ENCODE results near the gene EID1.
"Not testable (repeated sequence)": the region's sequence is repeated elsewhere in the genome, so short reads cannot be mapped to it uniquely, and the experiment has no call there.

EID1 gene

DNA sequence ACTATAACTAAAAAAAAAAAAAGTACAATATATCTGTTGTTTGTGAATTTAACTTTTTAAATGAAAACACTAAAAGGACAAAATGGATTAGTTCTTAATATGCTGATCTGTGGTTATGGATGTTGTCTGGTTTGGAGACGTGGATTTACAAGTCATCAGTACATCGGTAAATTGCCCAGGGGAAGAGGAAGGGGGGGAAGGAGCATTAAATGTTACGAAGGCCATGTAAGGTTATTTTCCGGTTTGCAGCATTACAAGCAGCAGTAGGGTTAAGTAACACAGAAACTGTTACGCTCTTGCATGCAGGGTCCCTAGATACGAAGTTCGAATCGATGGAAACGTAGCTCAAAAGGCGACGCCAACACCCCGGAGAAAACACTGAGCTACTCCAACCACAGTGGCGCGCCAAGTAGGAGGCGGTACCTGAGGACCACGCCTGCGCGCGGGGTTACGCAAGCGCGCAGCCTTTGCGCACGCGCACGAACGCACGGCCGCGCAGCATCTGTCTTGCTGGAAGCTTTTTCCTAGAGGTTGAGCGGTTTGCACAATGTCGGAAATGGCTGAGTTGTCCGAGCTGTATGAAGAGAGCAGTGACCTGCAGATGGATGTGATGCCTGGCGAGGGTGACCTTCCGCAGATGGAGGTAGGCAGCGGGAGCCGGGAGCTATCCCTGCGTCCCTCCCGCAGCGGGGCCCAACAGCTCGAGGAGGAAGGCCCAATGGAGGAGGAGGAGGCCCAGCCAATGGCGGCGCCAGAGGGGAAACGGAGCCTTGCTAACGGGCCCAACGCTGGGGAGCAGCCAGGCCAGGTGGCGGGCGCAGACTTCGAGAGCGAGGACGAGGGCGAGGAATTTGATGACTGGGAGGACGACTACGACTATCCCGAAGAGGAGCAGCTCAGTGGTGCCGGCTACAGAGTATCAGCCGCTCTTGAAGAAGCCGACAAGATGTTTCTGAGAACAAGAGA, at the start of gene EID1:
Gene EID1, plus strand, starts transcription at position 505 of the 966 bp plus-strand sequence. Its CDS starts 43 bp downstream, at position 548.
- no peak for FAIRE-seq

DNA sequence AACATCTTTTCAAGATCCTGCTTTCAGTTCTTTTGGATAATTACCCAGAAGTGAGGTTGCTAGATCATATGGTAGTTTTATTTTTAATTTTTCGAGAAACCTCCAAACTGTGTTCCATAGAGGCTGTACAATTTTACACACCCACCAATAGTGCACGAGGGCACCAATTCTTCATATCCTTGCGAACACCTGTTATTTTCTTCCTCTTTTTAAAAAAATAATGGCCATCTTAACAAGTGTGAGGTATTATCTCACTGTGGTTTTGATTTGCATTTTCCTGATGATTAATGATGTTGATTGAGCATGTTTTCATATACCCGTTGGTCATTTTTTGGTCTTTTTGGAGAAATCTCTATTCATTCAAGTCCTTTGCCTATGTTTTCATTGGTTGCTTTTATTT, 49.5 kb upstream of the EID1 start:
- DNase-seq (ENCODE audit: low spot score) (no peak), FAIRE-seq (no peak)

More for the DNA sequence above, at the start of gene EID1:
- peak; percentile 88 for DNase-seq (ENCODE audit: low spot score)

- no peak for DNase-seq (ENCODE audit: low spot score)
- FAIRE-seq, result no peak
These were observed 49.0 kb upstream of the EID1 start for GRCh38 chr15:48828906-48829305.

- DNase-seq (ENCODE audit: low spot score) (no peak), FAIRE-seq (no peak)
These were observed 45.3 kb upstream of the EID1 start for GRCh38 chr15:48832648-48833047.

GRCh38 chr15:48833526-48834239, 44.3 kb upstream of the EID1 start:
- FAIRE-seq (no peak), DNase-seq (ENCODE audit: low spot score) (no peak)

GRCh38 chr15:48834756-48835155, 43.2 kb upstream of the EID1 start:
- no peak for FAIRE-seq
- DNase-seq (ENCODE audit: low spot score), result no peak

DNA sequence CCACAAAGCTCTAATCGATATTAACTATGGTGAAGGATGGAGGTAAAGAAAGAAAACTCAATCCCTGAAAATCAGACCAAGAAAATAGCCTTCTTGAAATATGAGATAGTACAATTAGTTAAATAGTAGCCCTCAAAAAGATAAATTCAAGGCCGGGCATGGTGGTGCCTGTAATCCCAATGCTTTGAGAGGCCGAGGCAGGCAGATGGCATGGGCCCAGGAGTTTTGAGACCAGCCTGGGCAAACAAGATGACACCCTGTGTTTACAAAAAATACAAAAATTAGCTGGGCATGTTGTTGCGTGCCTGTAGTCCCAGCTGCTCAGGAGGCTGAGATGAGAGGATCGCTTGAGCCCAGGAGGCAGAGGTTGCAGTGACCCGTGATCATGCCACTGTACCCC, 35.4 kb upstream of the EID1 start:
- no peak for FAIRE-seq
- DNase-seq (ENCODE audit: low spot score), result no peak

DNA sequence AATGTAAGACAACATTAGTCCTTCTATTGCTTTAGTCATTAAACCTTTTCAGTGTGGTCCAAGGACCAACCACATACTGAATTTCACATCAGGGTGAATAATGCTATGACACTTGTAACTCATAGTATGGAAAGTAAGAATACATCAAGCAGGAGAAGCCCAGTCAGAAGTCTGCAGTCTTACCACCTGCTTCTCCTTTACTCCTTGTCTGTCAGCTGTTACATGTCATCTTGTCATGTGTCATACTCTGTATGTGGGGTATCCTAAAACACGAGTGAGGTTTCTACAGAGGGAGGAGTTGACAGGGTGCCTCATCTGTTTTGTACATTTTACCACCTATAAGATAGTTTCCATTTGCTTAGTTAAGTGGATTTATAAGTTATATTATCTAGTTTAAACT, 32.8 kb upstream of the EID1 start:
- no peak for DNase-seq (ENCODE audit: low spot score)
- FAIRE-seq, result no peak

DNA sequence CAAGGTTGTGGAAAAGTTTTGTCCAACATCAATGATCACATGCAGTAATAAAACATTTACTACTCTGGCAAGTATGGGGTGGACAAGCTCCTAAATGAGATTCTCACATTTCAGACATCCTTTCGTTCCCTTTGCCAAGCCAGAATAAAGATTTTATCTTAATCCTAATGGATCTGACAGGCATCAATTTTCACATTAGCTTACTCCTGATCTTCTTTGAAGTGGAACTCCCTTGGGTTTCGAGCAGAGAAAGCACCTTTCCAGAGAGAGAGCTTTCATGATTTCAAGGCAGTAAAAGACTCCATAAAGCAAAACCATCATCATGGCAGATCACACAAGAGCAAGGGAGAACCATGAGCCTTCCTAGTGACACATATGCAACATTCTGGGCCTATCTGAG, 27.3 kb upstream of the EID1 start:
- no peak for DNase-seq (ENCODE audit: low spot score)
- FAIRE-seq, result no peak

GRCh38 chr15:48851956-48852355, 26.0 kb upstream of the EID1 start:
- FAIRE-seq (no peak), DNase-seq (ENCODE audit: low spot score) (no peak)

DNA sequence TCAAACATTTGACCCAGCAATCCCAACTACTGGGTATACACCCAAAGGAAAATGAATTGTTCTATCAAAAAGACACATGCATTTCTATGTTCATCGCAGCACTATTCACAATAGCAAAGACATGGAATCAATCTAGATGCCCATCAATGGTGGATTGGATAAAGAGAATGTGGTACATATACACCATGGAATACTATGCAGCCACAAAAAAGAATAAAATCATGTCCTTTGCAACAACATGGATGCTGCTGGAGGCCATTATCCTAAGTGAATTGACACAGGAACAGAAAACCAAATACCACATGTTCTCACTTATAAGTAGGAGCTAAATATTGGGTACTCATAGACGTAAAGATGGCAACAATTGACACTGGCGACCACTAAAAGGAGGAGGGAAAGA, 23.5 kb upstream of the EID1 start:
- FAIRE-seq, result not testable (repeated sequence)

GRCh38 chr15:48855501-48856440, 22.2 kb upstream of the EID1 start:
- FAIRE-seq (no peak), DNase-seq (ENCODE audit: low spot score) (peak; percentile 46)

More for the DNA sequence above, 23.5 kb upstream of the EID1 start:
- not testable (repeated sequence) for DNase-seq (ENCODE audit: low spot score)

DNA sequence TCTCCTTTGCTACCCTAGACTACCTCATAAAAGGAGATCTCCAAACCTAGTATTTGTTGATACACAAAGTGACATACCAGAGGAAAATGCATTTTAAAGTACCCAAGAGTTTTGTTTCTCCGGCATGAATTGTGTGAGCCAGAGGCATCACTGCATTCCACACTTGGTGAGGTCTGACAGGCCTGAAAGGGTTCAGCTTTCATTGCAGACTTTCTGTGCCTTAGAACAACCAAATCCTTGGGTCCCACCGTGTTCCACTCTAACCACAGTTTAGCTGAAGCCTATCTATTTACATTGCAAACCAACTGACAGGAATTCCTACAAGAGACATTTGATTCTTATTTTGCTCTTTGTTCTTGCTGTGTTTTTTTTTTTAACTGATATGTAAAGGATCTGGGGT, 21.0 kb upstream of the EID1 start:
- FAIRE-seq, result no peak
- no peak for DNase-seq (ENCODE audit: low spot score)

DNA sequence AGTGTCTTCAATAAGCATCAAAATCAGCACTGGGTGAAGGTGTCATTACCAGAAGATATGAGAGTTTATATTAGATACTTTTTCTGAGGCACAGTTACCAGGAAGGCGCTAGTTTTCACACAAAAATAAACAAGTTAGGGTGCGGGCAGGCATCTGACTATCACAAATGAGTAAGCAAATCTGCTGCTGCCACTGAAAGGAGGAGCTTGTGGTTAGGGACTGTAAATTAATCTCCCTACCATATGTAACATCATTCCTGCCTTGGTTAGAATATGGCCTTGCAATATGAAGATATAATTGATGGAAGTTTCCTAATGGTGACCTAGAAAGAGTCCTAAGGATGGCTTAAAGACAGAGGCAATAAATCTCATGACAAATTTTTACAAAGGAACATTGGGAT, 19.5 kb upstream of the EID1 start:
- DNase-seq (ENCODE audit: low spot score), result no peak
- no peak for FAIRE-seq

DNA sequence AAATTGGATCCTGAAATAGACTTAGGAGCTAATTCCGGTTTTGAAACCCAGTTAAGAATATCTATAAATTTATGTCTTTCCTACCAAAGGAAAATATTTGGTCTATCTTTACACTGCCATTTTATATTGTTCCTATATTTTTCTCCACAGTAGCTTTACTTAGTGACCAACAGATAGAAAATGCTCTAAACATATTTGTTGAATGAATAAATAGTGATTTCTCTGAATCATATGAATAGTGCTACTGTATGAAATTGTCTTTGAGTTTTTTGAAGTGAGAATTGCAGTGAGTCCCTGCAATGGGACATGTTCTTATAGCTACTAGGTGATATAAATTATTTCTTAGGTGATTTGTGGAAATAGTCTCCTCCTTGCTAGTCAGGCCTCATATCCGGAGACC, 18.5 kb upstream of the EID1 start:
- FAIRE-seq, result no peak
- no peak for DNase-seq (ENCODE audit: low spot score)

- FAIRE-seq (no peak), DNase-seq (ENCODE audit: low spot score) (peak; percentile 36)
These were observed 16.0 kb upstream of the EID1 start for GRCh38 chr15:48861813-48862431.

DNA sequence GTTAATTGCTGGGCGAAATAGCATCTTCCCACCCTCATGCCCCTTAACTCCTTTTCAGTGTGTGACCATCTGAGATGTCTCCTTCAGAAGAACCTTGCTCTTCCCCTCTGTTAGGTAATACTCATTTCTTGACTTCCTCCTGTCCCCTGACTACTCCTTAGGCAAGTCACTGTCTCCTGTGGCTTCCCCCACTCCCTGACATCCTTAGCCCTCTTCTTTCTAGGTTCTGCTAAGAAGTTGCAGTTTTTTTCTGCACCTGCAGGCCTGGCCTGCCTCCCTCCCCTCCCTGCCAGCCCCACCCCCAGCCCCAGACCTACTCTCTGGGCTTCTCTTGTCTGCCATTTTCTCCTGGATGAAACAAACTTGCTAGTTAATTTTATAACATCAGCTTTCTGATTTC, 15.2 kb upstream of the EID1 start:
- DNase-seq (ENCODE audit: low spot score) (no peak), FAIRE-seq (no peak)

- DNase-seq (ENCODE audit: low spot score) (no peak), FAIRE-seq (no peak)
These were observed 12.4 kb upstream of the EID1 start for GRCh38 chr15:48865370-48866079.

DNA sequence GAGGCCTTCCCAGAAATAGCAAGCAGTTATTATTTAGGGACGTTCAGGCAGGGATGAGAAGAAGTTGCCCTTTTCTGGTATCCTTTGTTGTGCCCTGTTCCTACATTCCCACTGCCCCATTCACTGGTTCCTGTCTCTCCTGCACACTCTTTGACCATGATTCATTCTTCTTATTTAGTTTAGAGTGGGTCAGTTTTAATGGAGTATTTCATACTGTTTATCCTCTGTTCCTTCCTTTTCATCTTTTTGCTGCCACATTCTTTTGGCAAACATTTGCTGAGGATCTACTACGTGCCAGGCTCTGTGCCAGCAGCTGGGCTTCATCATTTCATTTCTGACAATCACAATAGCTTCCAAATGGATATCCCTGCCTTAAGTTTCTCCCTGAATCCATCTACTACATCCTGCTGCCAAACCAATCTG, 11.8 kb upstream of the EID1 start:
- no peak for FAIRE-seq
- no peak for DNase-seq (ENCODE audit: low spot score)

DNA sequence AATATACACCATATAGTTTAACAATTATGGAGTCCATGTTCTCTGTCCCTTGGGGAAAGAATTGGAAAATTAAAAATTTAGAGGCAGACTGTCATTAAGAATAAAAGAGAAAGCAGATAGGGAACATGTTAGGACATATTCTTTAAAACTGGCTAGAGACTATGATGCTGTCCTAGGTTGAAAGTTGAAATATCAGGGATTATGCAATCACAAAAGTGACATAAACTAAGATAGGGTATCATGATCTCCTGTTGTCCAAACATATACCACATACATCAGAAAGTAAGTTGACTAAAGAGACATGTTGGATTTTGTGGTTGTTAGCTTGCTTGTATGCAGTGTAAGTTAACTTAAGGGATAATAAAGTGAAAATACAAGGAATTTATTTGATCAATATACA, 9.9 kb upstream of the EID1 start:
- no peak for FAIRE-seq
- DNase-seq (ENCODE audit: low spot score), result no peak

All from urothelium cell line (cell line).